ENCODE data around the gene CACNB1.

Gene CACNB1

DNA sequence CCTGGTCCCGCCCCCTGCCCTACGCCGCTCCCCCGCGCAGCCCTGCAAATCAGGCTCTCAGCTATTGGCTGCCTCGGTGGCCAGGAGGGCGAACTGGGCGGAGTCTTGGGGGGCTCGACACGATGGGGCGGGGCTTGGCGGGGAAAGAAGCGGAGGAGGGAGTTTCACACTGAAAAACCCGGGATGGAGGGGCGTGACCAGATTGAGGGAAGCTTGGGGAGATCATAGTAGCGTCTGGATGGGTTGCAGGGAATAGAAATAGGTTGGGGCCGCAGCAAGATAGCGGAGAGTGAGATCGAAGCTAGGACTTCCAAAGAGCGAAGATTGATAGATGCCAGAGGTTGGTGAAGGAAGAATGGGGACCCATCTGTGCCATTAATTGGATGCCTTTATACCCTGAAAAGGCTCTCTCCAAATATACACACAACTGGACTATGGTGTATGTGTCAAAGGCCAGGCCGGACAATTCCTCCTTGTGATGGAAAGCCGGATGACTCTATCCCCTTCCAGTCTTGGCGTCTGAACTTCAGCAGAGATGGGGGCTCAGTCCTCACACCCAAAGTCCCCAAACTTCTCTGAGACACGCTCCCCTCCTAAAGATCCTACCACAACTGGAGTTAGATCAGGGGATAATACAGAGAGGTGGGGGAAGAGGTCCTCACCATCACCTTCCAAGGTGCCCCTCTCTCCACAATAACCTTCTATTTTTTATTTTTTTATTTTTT is 28.7 kb upstream of the CACNB1 start:
- peak; percentile 26 for DNase-seq (ENCODE audit: low read depth)

DNA sequence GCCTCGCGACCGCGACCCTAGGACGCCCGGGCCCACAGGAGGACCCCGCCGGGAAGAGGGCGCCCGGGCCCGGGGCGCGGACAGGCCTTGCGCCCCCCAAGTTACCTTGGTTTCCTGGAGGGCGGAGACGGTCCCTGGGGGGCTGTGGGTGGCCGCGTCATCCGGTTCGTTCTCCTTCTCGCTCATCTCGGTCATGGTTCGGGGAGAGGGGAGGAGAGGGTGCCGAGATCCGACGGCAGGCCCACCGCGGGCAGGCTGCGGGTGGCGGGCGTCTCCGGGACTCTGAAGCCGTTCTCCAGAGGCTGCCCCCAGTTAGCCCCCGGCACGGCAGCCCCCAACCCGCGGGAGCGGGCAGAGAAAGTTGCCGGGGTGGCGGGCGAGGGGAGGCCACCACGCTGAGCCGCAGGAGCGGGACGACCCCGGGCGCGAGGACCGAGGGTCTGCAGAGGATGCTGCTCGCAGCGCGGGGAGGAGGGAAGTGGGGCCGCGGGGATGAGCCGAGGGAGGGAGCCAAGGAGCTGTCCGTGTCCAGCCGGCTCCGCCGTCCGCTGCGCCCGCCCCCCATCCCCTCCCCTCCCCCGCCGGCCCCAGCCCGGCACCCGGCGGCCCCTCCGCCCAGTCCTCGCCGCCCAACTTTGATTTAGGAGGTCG is 28.0 kb upstream of the CACNB1 start, which contains the start of gene STAC2:
TSS of gene STAC2 (minus strand) at position 638 of the 651 bp plus-strand sequence. CDS start at position 195, 443 bp downstream.
- no peak for DNase-seq (ENCODE audit: low read depth)

DNA sequence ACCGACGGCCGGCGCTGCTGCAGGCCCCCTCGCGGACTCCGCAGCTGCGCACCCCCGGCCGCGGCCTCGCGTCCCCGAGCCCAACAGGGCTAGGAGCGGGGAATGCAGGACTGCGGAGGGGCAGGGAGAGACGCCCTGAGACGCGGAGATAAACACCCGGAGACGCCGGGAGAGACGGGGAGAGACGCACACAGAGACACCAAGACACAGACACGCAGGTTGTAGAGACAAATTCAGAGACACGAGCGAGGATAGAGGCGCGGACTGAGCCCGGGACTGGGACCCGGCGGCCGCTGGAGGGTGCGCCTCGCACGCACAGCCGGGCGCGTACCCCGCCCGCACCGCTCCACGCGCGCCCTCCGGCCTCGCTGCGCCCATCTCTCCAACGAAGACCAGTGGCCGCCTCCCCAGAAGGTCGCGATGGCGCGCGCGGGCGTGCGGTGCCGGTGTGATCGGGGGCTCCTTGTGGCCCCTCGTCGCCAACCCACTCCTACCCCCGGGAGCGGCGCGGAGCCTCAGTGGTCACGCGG is 27.4 kb upstream of the CACNB1 start:
- no peak for DNase-seq (ENCODE audit: low read depth)

DNA sequence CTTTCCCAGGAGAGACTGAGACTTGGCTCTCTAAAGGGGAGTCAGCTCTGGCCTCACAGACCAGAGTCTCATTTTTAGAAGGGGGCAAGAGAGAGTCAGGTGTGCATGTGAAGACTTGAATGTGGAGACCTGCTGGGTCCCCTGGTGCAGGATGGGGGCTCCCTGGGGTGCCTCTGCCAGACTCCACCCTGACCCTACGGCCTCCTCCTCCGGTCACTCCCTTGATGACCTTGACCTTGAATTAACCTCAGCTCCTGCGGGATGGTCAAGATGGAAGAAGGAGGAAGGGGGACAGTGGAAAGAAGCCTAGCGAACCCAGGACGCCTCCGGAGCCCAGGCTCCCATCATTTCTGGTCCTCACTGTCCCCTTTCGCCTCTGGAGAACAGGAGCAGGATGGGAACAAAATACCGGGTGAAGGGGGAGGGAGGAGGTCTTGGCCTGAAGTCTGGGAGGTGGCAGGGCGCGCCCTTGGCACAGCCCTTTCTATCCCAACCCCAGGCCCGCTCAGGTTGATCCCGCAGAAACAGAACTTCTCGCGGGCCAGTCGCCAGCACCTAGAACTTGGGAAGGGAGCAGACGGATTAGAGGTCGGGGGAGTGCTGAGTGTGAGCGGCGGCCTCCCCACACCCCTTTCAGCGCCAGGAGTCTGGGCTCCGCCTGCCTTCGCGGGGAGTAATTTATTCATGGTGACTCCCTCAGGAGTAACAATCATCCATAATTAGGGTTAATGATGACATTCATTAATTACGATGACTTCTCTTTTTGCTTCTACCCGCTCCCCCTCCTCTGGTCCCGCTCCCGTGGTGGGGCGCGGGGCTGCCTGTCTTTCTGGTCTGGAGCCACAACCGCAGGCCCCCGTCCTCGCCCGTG is 26.7 kb upstream of the CACNB1 start:
- DNase-seq (ENCODE audit: low read depth): no peak

DNA sequence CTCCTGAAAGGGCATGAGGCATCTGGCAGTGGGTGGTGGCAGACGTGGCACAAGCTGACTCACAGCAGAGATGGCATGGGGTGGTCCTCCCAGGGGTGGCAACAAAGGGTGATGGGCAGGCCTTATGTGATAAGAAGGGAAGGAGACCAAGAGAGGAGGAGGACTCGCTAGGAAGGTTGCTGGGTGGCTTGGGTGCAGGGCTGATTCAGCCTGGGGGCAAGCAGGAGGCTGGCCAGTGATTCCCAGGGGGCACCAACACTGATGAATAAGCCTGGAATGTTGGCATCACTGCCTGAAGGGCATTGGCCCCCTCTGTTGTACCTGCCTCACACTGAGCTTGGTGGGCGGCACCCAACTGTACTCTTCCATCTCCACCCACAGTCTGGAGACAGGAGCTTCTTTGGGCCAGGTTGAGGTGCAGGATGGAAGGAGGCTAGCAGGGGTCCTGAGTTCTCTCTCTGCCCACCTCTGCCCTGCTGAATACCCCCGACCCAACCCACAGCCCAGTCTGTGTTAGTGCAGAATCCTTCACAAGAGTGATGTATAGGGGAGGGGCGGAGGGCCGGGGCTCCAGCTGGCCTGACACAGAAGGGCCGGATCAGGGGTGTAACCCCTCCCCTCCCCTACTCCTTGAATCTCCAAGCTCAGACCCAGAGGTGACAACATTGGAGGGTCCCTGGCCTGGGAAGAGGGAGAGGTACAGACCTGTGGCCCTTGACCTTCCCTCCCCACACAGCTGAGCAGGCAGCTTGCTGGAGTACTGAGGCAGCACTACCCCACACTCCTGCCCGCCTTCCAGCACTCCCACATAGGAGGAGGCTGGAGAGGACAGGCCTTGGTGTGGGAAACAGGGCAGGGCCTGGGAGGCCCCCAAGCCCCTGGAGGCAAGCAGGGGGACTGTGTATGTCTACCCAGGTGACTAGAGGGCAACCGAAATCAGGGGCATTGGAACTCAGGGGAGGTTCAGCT is 25.7 kb upstream of the CACNB1 start:
- DNase-seq (ENCODE audit: low read depth): no peak

DNA sequence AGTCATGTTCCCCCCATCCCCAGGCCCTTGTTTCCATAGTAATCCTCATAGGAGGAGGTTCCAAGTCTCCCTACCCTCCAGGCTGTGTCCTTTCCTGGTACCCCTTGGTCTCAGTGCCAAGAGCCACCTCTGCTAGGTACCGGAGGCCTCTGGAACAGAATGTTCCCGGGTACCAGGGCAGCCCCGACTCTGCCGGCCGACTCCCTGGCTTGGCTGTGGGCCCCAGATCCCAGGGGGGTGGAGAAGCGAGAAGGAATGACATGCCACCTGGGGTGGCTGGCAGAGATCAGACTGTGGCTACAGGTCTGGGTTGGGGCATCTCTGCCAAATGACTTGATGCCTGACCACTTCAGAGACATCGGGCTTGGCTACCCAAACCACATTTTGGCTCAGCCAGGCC is 24.7 kb upstream of the CACNB1 start:
- DNase-seq (ENCODE audit: low read depth): no peak

DNA sequence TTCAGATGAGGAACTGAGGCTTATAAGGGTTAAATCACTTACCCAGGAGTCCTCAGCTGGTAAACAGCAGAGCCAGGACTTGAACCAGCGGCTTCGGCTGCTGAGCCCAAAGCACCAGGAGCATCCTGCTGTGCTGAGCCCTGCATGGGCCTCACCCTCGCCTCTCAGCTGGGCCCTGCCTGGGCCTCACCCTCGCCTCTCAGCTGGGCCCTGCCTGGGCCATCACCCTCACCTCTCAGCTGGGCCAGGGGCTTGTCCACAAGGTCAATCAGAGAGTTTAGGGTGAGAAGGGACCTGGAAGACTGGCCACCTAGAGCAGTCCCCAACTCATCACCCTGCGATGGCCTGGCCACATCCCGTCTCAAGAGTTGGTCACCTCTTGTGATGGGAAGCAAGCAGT is 24.1 kb upstream of the CACNB1 start:
- no peak for DNase-seq (ENCODE audit: low read depth)

DNA sequence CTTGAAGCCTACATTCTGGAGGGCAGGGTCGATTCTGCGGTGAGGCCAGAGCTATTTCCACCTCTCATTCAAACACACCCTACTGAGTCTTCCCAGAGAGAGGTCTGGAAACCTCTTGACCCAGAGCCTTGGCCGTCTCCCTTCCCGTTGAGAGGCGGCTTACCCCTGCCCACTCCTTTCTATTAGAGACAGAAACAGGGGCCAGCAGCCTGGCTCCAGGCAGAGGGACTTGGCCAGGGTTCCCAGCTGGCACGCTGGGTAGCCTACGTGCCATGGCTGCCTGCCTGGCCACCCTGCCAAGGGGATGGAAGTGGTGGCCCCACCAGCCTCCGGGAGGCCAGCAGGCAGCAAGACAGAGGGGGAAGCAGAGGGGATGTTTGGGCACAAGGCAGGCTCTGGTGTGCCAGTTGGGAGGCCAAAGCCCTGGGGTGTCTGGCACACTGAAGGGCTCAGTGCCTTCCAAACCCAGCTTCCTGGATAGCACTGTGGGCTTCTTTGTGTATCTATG is 22.2 kb upstream of the CACNB1 start:
- DNase-seq (ENCODE audit: low read depth): no peak

DNA sequence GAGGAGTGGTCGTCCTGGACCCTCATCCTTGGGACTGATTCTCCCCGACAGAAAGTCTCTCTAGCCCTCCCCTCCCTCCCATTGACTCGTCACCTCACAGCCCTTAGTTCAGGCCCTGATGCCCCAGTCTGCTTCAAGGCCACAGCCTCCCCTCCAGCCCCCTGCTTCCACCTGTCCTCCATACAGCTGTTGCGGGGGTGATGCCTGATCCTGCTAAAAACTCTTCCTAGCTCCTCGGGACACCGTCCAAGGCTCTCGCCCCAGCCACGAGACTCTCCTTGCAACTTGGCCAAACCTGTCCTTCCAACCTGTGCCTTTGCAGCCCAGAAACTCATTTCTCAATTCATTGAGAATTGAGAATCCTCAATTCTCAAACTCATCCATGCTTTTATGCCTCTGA is 21.4 kb upstream of the CACNB1 start:
- DNase-seq (ENCODE audit: low read depth): no peak

DNA sequence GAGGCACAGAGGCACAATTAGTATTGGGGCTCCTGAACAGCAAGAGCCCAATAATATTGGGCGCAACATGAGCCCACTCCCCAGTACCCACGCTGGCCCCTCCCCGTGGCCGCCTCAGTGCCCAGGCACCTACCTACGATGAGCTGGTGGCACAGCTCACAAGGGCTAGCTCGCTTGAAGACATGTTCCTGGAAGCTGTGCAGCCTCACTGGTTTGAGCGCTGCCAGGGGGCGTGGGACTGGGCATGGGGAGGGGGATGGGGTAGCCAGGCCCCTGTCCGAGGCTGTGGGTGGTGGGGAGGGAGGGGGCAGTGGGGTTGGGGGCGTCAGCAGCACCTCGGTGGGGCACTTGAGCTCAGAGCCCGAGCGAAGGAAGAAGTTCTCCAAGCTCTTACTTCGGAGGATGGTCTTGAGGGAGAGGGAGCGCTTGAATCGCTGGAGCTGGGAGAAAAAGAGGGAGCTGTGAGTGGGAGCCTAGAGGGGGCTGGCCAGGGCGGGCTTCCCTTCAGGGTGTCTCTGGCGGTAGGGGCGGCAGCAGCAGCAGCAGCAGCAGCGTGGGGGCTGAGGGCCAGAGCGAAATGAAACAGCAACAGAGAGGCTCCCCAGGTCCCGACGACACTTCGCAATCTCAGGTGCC is 20.4 kb upstream of the CACNB1 start:
- no peak for DNase-seq (ENCODE audit: low read depth)

DNA sequence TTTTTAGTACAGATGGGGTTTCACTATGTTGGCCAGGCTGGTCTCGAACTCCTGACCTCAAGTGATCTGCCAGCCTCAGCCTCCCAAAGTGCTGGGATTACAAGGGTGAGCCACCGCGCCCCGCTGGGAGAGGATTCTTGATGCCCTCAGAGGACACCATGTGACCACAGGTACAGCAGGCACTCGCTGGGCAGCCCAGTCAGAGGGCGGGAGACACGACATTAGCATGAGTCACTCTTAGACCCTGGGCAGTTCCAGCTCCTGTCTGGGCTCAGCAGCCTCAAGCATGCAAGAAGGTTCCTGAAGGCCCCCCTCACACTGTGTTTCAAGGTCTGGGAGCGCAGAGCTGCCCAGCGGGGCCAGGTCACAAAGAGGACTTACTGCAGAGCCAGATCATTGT is 16.4 kb upstream of the CACNB1 start:
- no peak for DNase-seq (ENCODE audit: low read depth)

DNA sequence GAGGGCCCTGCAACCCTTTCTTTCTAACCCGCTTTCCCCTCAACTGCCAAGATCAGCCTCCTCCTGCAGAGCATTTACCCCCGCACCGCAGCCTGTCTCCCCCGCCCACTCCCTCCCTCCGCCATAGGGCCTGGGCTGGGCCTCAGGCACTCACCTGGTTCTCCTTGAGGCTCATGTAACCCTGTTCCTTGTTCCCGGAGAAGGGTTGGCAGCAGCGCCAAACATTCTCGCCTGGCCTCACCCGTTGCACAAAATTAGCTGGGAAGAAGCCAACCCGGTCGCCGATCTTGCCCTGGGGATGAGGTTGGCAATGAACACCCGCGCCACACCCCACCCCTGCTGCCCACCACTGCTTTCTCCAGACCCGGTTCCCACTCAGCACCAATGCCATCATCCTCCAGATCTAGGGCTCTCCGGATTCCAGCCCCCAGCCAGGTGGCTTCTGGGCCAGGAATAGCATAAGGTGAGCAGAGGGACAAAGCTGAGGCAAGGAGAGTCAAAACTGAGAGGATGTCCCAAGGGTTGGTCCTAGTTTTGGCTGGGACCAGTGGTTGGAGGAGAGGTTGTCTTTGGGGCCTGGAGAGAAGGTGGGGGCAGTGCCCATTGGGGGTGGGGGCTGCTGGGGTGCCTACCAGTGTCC is 15.5 kb upstream of the CACNB1 start:
- no peak for DNase-seq (ENCODE audit: low read depth)

DNA sequence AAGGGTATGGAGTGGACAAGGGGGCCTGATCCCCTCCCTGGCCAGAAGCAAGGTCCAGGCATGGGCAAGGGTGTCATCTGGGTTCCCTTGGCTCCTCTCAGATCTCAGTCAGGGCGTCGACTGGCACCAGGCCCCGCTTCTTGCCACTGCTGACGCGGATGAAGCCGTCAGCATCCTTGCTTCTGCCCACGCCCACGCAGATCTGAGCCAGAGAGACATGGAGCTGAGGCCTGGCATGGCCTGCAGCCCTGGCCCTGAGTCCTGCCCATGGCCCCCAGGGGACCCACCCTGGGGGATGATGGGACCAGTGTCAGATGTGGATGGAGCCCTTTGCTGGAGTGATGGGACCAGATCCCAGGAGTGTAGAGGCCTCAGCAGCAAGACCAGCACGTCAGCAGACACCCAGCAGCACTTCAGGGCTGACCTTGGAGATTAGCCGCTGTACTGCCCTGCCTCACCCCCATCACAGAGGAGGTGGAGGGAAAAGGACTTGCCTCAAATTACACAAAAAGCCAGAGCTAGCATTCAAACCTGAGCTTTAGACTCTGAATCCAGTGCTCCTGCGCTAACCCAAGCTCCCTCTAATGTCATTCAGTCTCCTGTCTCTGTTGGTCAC is 14.8 kb upstream of the CACNB1 start:
- no peak for DNase-seq (ENCODE audit: low read depth)

DNA sequence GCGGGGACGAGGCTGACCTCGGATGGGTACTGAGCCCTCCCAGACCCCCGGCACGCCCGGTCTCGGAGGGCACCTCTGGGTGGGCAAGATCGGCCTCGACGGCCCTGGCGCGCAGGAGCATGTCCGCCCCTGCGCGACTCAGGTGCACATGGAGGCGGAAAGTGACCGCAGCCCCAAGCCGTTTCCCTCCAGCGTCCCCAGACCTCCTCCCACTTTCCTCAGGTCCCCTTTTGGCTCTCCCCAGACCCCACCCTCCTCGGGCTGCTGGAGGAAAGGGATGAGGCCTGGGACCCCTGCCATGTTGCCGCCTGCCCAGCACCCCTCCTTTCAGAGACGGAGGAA is 12.6 kb upstream of the CACNB1 start:
- no peak for DNase-seq (ENCODE audit: low read depth)

DNA sequence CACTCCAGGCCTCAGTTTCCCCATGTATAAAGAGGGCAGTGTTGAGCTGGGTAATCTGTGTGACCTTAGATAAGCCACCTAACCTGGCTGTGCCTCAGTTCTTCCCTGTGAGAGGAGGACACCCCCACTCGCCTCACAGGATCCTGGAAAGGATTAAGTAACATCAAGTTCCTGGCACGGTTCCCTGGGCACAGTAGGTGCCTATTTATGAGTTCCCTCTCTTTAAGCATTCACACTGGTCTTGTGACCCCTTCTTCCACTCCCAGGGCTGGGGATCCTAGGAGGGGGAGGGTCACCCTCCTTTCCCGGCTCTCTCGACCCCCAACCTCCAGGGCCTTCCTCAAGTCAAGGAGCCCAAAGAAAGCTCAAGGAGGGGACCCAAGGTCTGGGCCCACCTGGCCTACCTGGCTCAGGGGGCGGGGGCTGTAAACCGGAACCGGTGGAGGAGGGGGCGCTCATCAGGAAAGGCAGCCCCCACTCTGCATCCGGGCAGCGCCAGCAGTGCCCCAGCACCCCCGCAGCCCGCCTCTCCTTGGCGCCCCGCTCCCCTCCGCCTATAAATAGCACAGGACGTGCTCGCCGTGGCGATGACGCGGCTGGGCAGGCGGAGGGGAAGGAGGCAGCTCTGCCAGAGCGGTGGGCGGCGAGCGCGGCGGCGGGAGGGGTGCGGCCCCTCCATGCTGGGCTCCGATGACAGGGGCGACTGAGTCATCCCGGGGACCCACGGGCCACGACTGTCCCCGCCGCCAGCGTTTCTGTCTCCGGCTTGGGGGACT is 12.0 kb upstream of the CACNB1 start:
- DNase-seq (ENCODE audit: low read depth): peak; percentile 21

DNA sequence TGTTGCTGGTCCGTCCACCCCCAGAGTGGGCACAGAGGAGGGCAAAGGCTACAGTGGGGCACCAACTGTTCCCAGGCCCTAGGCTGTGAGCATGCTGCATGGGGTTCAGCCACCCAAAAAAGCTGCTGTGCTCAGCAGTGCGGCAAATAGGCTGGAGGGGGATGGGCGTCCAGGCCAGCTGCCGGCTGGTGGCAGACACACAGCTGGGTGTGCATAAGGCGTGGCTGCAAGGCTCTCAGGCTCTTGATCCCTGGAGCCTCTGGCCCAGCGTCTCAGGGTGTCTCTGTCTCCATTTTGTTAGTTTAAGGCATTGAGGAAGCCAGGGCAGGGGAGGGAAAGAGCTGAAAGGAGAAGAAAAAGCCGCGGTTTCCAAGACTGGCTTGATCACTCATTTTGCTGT is 11.4 kb upstream of the CACNB1 start:
- no peak for DNase-seq (ENCODE audit: low read depth)

DNA sequence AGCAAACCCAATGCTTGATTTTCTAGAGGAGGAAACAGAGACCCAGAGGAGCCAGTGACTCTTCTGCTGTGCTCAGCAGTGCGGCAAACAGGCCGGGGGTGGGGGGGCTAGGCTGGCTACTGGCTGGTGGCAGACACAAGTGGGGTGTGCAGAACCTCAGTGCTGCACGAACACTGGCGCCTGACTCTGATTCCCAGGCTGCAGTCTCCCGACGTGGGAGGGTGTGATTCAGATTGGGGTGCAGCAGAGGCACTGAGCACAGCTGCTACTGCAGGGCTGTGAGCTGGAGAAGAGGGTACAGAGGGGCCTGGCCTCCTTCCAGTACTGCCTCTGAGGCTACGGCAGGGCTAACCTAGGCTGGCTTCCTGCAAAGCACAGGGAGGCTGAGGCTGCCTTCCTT is 10.7 kb upstream of the CACNB1 start:
- no peak for DNase-seq (ENCODE audit: low read depth)

DNA sequence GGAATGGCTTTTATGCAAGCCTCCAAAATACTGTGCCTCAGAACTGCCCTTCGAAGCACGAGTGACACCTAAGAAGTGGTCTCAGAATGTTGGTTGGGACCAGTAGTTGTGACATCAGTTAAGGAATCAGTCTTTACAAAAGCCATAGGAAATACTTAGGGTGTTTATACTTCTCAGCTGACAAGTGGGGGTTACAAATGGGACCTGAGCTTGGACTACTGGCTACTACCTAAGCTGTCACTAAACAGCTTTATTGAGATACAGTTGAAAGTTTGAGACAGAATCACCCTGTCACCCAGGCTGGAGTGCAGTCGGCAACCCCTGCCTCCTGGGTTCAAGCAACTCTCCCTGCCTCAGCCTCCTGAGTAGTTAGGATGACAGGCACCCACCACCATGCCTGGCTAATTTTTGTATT is 7.7 kb upstream of the CACNB1 start:
- no peak for DNase-seq (ENCODE audit: low read depth)

DNA sequence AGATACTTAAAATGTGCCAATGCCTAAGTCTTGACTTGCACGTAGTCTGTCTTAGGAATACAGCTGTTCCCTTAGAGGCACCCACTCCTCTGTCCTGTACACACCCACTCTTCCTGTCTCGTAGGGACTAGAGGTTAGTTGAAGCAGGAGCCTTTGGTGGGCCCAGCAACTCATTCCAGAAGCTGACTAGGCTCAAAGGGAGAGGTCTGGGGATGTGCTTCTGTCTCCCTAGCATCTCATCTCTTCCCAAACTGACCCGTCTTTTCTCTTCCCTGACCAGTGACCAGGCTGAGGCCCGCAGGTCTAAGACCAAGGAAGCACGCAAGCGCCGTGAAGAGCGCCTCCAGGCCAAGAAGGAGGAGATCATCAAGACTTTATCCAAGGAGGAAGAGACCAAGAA is 6.8 kb upstream of the CACNB1 start:
- no peak for DNase-seq (ENCODE audit: low read depth)
